OCI-LY3 (cell line): ENCODE data around the gene ABCF1.
A peak's percentile ranks its signal among the peaks of the same experiment; 100 is the strongest.

Source experiments
- H2AFZ ChIP-seq: fragments of 200-600, 300-600 bp; shearing (Covaris generic); 2 replicates; pipeline ENCODE4 v1.6.0; 2014; ENCODE audit warnings: antibody characterized with exemption, low read depth, low read length
- H3K27ac ChIP-seq: fragments of 200-600, 300-600 bp; sonication (generic); 2 replicates; pipeline ENCODE4 v1.5.1; 2014; ENCODE audit warnings: mild to moderate bottlenecking, low read length, moderate library complexity, mixed read lengths
- H3K27me3 ChIP-seq: fragments of 200-600, 300-600 bp; sonication (generic); 2 replicates; pipeline ENCODE4 v1.6.1; 2014; ENCODE audit warnings: low read depth, low read length, mixed read lengths
- H3K36me3 ChIP-seq: fragments of 200-600, 300-600 bp; sonication (generic); replicated peaks from 2 replicates; pipeline ENCODE3; 2014; ENCODE audit warnings: low read depth, low read length, mixed read lengths
- H3K4me1 ChIP-seq: fragments of 300-600, 200-600 bp; sonication (generic); 2 replicates; pipeline ENCODE4 v1.6.1; 2014; ENCODE audit warnings: low read length, mixed read lengths
- H3K4me2 ChIP-seq: fragments of 200-600, 300-600 bp; sonication (generic); 2 replicates; pipeline ENCODE4 v1.6.1; 2014; ENCODE audit warnings: low read length, mixed read lengths
- H3K4me3 ChIP-seq: fragments of 300-600, 200-600 bp; sonication (generic); 2 replicates; pipeline ENCODE4 v1.5.1; 2014; ENCODE audit warnings: antibody characterized with exemption, mild to moderate bottlenecking, low read length, moderate library complexity
- H3K79me2 ChIP-seq: fragments of 300-600, 200-600 bp; shearing (Covaris generic); 2 replicates; pipeline ENCODE4 v1.6.1; 2014; ENCODE audit warnings: mild to moderate bottlenecking, low read length, mixed read lengths
- H3K9ac ChIP-seq: fragments of 300-600, 200-600 bp; shearing (Covaris generic); 2 replicates; pipeline ENCODE4 v1.6.0; 2014; ENCODE audit warnings: mild to moderate bottlenecking, low read length, moderate library complexity
- H3K9me3 ChIP-seq: fragments of 200-600, 300-600 bp; shearing (Covaris generic); 2 replicates; pipeline ENCODE4 v1.6.1; 2014; ENCODE audit warnings: low read length, mixed read lengths; ENCODE audit not compliant: insufficient read depth
- H4K20me1 ChIP-seq: fragments of 200-600, 300-600 bp; sonication (generic); 2 replicates; pipeline ENCODE4 v1.6.1; 2016; ENCODE audit warnings: low read length, mixed read lengths; ENCODE audit not compliant: insufficient read depth
- EZH2phosphoT487 ChIP-seq: fragments of 200-600 bp; shearing (Covaris generic); IDR thresholded peaks from 2 replicates; pipeline ENCODE4 v1.6.1; 2018; ENCODE audit warnings: antibody characterized with exemption, mixed run types, low read depth
- TF ChIP-seq, protein P1 (sequence below): fragments of 200-600, 300-600 bp; sonication (generic); IDR thresholded peaks from 2 replicates; pipeline ENCODE4 v1.5.1; 2014; ENCODE audit warnings: antibody characterized with exemption, low read length, low read depth

The ABCF1 gene

DNA sequence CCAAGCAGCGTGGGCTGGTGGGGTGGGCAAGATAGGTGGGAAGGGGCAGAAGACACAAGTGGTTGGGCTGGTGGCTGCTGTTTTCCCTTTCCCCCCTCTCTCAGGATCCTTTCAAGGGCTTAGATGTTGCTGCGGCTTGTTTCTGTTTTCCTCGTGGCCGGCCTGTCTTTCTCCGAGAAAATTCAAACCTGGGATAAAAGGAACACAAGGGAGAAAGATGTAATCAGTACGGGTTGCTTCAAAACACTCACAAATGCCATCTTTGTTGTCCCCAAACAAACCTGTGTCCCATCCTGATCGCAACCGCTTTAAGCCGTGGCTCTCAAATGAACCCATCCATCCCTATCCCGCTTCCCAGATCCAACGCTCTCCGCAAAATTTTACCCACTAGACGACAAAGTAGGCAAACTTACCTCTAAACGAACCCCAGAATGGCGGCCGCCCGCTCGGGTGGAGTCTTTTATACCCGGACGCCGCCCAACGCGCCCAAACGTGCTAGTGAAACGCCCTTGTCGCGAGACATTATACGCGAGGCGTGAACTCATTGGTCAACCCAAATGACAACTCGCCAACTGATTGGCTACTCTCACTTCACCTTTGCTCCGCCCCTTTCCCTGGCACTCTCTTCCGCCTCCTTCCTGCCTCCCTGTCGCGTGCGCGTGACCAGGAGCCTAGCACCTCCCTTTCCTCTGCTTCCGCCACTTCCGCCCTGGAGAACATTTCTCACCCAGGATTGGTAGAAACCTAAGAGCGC, 45.7 kb downstream of the ABCF1 start, which contains the start of gene PPP1R10:
Gene PPP1R10 (minus strand): TSS at position 433 of the 754 bp plus-strand sequence. CDS start 7,299 bp downstream, outside the sequence.
- Histone ChIP-seq H3K9ac (peak within 1 kb of the TSS; percentile 100), H3K79me2 (peaks cover 68% of the 10 kb centered on the region), H3K36me3 (peaks cover 48% of the 10 kb centered on the region), H2AFZ (0 out of 2 replicates have a peak within 1 kb of the TSS, but pooled peaks have one; percentile 60), H3K9me3 (no peaks in the 10 kb centered on the region), H3K4me1 (peaks cover 27% of the 10 kb centered on the region), H3K27me3 (no peaks in the 10 kb centered on the region), H3K4me2 (peak within 1 kb of the TSS; percentile 99), H3K27ac (peak within 1 kb of the TSS; percentile 91), H3K4me3 (peak within 1 kb of the TSS; percentile 95), H4K20me1 (peaks cover 19% of the 10 kb centered on the region)
- TF ChIP-seq EZH2phosphoT487 = no peak
- TF ChIP-seq, protein P1, sequence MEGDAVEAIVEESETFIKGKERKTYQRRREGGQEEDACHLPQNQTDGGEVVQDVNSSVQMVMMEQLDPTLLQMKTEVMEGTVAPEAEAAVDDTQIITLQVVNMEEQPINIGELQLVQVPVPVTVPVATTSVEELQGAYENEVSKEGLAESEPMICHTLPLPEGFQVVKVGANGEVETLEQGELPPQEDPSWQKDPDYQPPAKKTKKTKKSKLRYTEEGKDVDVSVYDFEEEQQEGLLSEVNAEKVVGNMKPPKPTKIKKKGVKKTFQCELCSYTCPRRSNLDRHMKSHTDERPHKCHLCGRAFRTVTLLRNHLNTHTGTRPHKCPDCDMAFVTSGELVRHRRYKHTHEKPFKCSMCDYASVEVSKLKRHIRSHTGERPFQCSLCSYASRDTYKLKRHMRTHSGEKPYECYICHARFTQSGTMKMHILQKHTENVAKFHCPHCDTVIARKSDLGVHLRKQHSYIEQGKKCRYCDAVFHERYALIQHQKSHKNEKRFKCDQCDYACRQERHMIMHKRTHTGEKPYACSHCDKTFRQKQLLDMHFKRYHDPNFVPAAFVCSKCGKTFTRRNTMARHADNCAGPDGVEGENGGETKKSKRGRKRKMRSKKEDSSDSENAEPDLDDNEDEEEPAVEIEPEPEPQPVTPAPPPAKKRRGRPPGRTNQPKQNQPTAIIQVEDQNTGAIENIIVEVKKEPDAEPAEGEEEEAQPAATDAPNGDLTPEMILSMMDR = no peak

DNA sequence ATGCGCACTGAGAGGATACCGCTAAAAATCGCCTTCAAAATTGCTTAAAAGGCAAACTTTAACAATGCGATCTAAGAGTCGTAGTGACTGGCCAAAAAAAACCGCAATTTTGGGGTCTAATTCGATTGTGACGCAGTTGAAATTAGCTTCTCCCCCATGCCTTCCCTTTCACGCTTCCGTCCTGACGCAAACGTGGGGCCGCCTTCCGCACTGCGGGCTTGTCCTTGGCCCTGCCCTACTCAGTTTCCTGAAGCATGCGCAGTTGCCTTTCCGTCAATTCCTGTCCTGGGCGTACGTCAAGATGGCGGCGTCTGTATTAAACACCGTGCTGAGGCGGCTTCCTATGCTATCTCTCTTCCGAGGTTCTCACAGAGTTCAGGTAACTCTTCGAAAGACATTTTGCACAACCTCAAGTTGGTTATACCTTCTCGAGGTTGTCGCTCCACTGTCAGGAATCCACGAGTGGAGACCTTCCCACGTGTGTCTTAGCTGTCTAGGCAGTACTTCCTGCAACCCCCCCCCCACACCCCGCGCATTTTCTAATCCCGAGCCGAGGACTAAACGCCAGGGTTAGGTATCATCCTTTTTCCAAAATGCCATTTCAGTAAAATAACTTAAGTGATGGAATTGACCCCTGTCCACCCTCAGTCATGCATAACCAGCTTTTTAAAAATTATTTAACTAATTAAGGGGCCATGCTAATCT, 46.5 kb downstream of the ABCF1 start, which contains the start of gene MRPS18B:
Gene MRPS18B (plus strand): TSS at position 276 of the 705 bp plus-strand sequence. CDS start 26 bp downstream, at position 302.
- no peaks in the 10 kb centered on the region for H3K27me3 ChIP-seq
- peaks cover 27% of the 10 kb centered on the region for H3K4me1 ChIP-seq
- H3K4me3 ChIP-seq = peak within 1 kb of the TSS; percentile 95
- TF ChIP-seq, protein P1 = no peak
- no peak for TF ChIP-seq EZH2phosphoT487
- peaks cover 65% of the 10 kb centered on the region for H3K79me2 ChIP-seq
- peaks cover 17% of the 10 kb centered on the region for H4K20me1 ChIP-seq
- H3K4me2 ChIP-seq = peak within 1 kb of the TSS; percentile 99
- 0 out of 2 replicates have a peak within 1 kb of the TSS, but pooled peaks have one; percentile 60 for H2AFZ ChIP-seq
- peaks cover 45% of the 10 kb centered on the region for H3K36me3 ChIP-seq
- H3K9ac ChIP-seq = peak within 1 kb of the TSS; percentile 100
- H3K9me3 ChIP-seq = no peaks in the 10 kb centered on the region
- peak within 1 kb of the TSS; percentile 91 for H3K27ac ChIP-seq

DNA sequence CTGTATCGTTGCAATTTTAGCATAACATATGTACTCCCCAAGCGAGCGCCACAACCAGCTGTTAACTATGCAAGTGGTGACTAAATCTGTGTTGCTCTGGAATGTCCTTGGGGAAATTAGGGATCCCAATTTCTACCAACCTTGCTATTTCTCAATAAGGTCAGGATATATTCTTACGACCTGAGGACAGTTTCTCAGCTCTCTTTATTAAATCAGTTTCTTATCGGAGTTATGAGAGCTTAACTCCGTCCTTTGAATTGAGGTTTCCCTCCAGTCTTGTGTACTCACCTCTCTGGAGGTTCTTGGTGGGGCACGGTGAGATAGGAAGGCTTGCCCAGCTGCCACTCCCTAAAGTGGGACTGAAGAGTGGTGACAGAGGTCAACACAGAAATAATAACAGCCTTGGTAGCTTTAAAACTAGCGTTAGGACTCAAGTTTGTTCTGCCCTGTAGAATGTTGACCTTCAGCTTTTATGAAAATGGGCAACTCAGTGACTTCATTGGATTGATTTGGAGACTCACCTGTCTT, 47.1 kb downstream of the ABCF1 start:
- Histone ChIP-seq H4K20me1 (peaks cover 14% of the 10 kb centered on the region), H2AFZ (no peak overlapping the region), H3K27ac (peak overlapping the region; percentile 91), H3K36me3 (peaks cover 40% of the 10 kb centered on the region), H3K9ac (peak overlapping the region; percentile 98), H3K4me2 (peak overlapping the region; percentile 94), H3K9me3 (no peaks in the 10 kb centered on the region), H3K4me1 (peaks cover 21% of the 10 kb centered on the region), H3K27me3 (no peaks in the 10 kb centered on the region), H3K4me3 (peak overlapping the region; percentile 95), H3K79me2 (peaks cover 59% of the 10 kb centered on the region)
- TF ChIP-seq EZH2phosphoT487 = no peak
- TF ChIP-seq, protein P1 = no peak

DNA sequence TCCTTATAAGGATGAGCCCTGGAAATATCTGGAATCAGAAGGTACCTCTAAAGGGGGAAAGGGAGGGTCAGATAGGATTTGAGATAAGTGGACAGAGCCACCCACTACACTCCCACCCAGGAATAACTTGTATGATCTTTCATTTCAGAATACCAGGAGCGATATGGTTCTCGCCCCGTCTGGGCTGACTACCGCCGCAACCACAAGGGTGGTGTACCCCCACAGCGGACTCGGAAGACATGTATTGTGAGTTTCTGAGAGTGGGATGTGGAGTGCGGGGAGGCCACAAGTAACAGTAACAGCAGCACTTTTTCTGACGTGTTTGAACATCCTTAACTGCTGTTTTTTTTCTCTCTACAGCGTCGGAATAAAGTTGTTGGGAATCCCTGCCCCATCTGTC, 48.3 kb downstream of the ABCF1 start:
- no peak overlapping the region for H2AFZ ChIP-seq
- H3K36me3 ChIP-seq = peaks cover 33% of the 10 kb centered on the region
- peaks cover 9% of the 10 kb centered on the region for H3K4me1 ChIP-seq
- no peaks in the 10 kb centered on the region for H3K9me3 ChIP-seq
- no peak overlapping the region for H3K4me3 ChIP-seq
- H3K27me3 ChIP-seq = no peaks in the 10 kb centered on the region
- H3K79me2 ChIP-seq = peaks cover 46% of the 10 kb centered on the region
- H3K27ac ChIP-seq = no peak overlapping the region
- no peak overlapping the region for H3K4me2 ChIP-seq
- no peak for TF ChIP-seq EZH2phosphoT487
- TF ChIP-seq, protein P1 = no peak
- H3K9ac ChIP-seq = no peak overlapping the region
- peaks cover 2% of the 10 kb centered on the region for H4K20me1 ChIP-seq
